GM23338 (cell line): ENCODE results near the gene EXOG. TPM values are rescaled to one million over a fixed set of nuclear protein-coding genes. Genes with fewer than 3 reads are reported as not detected.

Experiments
- ATAC-seq: fragments of 200-7000 bp; cut with Tn5 transposase; 3 replicates; pipeline ENCODE4 v1.9.1; 2020
- DNase-seq: peaks from one replicate; pipeline ENCODE4 v3.0.0-alpha.2; 2015; ENCODE audit warnings: low spot score
- H2AFZ ChIP-seq: fragments of 200-600 bp; sonication (generic); 2 replicates; pipeline ENCODE4 v1.8.0; 2016; ENCODE audit warnings: antibody characterized with exemption, mild to moderate bottlenecking, moderate library complexity
- H3F3A ChIP-seq: fragments of 200-600 bp; sonication (generic); replicated peaks from 2 replicates; pipeline ENCODE4 v1.8.0; 2017; ENCODE audit warnings: antibody characterized with exemption, mixed run types, low read depth
- H3K27ac ChIP-seq: fragments of 200-600 bp; sonication (generic); 2 replicates; pipeline ENCODE4 v1.6.1; 2016; ENCODE audit warnings: low read depth
- H3K27me3 ChIP-seq: fragments of 200-600 bp; sonication (generic); 2 replicates; pipeline ENCODE4 v1.8.0; 2016; ENCODE audit warnings: mild to moderate bottlenecking, mixed run types, moderate library complexity; ENCODE audit not compliant: insufficient read depth
- H3K36me3 ChIP-seq: fragments of 200-600 bp; sonication (generic); 2 replicates; pipeline ENCODE4 v1.8.0; 2016; ENCODE audit warnings: mild to moderate bottlenecking; ENCODE audit not compliant: insufficient read depth
- H3K4me1 ChIP-seq: fragments of 200-600 bp; sonication (generic); 2 replicates; pipeline ENCODE4 v1.8.0; 2016; ENCODE audit warnings: mild to moderate bottlenecking, moderate library complexity; ENCODE audit not compliant: insufficient read depth
- H3K4me2 ChIP-seq: fragments of 200-600 bp; sonication (generic); 2 replicates; pipeline ENCODE4 v1.7.1; 2017; ENCODE audit warnings: mixed run types
- H3K4me3 ChIP-seq: fragments of 200-600 bp; sonication (generic); 2 replicates; pipeline ENCODE4 v1.6.1; 2016; ENCODE audit warnings: mixed run types
- H3K79me2 ChIP-seq: fragments of 200-600 bp; sonication (generic); replicated peaks from 2 replicates; pipeline ENCODE4 v1.8.0; 2017; ENCODE audit warnings: mild to moderate bottlenecking; ENCODE audit not compliant: insufficient read depth
- H3K9me2 ChIP-seq: fragments of 200-600 bp; sonication (generic); 2 replicates; pipeline ENCODE4 v1.8.0; 2017; ENCODE audit not compliant: insufficient read depth
- H4K20me1 ChIP-seq: fragments of 200-600 bp; sonication (generic); replicated peaks from 2 replicates; pipeline ENCODE4 v1.8.0; 2017; ENCODE audit warnings: mild to moderate bottlenecking; ENCODE audit not compliant: insufficient read depth
- H3K27ac Mint-ChIP-seq: 2 replicates; pipeline ENCODE4 v1.8.0; 2020; ENCODE audit warnings: inconsistent platforms, mild to moderate bottlenecking, moderate library complexity, mixed read lengths
- H3K27me3 Mint-ChIP-seq: 3 replicates; pipeline ENCODE4 v1.8.0; 2022; ENCODE audit warnings: low read depth, mild to moderate bottlenecking, moderate library complexity, mixed read lengths, inconsistent platforms; ENCODE audit not compliant: insufficient read depth, poor library complexity
- H3K36me3 Mint-ChIP-seq: 3 replicates; pipeline ENCODE4 v1.8.0; 2021; ENCODE audit warnings: low read depth, mild to moderate bottlenecking, inconsistent platforms, moderate library complexity, mixed read lengths
- H3K4me1 Mint-ChIP-seq: 3 replicates; pipeline ENCODE4 v1.8.0; 2020; ENCODE audit warnings: mild to moderate bottlenecking, inconsistent platforms, mixed read lengths
- H3K4me3 Mint-ChIP-seq: 3 replicates; pipeline ENCODE4 v1.8.0; 2021; ENCODE audit warnings: moderate library complexity, mild to moderate bottlenecking, inconsistent platforms, mixed read lengths
- H3K9me3 Mint-ChIP-seq: 3 replicates; pipeline ENCODE4 v1.8.0; 2020; ENCODE audit warnings: moderate library complexity, mild to moderate bottlenecking, inconsistent platforms, mixed read lengths
- CTCF ChIP-seq, 2 experiments: fragments of 200-600 bp in 1 of 2; sonication (generic) in 1 of 2; conservative IDR thresholded peaks; 2 replicates each; pipeline versions ENCODE4 v1.5.1 to v1.6.1; 2016 to 2017; ENCODE audit warnings: antibody characterized with exemption in 2 of 2, low read depth in 2 of 2, mild to moderate bottlenecking in 2 of 2, moderate library complexity in 1 of 2
- EZH2 ChIP-seq: fragments of 200-600 bp; sonication (generic); IDR thresholded peaks from one replicate; pipeline ENCODE4 v1.8.0; 2017; ENCODE audit warnings: antibody characterized with exemption, mild to moderate bottlenecking, low read depth; ENCODE audit not compliant: unreplicated experiment
- EZH2phosphoT487 ChIP-seq: fragments of 200-600 bp; sonication (generic); IDR thresholded peaks from one replicate; pipeline ENCODE4 v1.8.1; 2018; ENCODE audit warnings: antibody characterized with exemption; ENCODE audit not compliant: unreplicated experiment
- POLR2AphosphoS5 ChIP-seq: IDR thresholded peaks from 2 replicates; pipeline ENCODE4 v1.6.1; 2016; ENCODE audit warnings: antibody characterized with exemption, low read depth
- ZNF114 ChIP-seq: fragments of 250-450 bp; sonication (Bioruptor Pico); IDR thresholded peaks from 2 replicates; pipeline ENCODE4 v1.5.0; 2020; ENCODE audit warnings: mild to moderate bottlenecking, moderate library complexity
- ZNF331 ChIP-seq: fragments of 250-450 bp; sonication (Bioruptor Pico); IDR thresholded peaks from 2 replicates; pipeline ENCODE4 v1.5.0; 2020; ENCODE audit warnings: low read depth, mild to moderate bottlenecking, moderate library complexity
- ZNF462 ChIP-seq: fragments of 250-450 bp; sonication (Bioruptor Pico); IDR thresholded peaks from 2 replicates; pipeline ENCODE4 v1.5.0; 2020; ENCODE audit warnings: mild to moderate bottlenecking, moderate library complexity
- polyA plus RNA-seq: library from polyadenylated mRNA; unstranded; fragments of >200 nt; fragmentation: Nextera tagmentation; extraction: Ambion mirVana; gene quantifications from 2 replicates; pipeline ENCODE4 v1.2.1, GENCODE V29; 2016
- total RNA-seq: library from RNA; depleted of rRNA; stranded (reverse); fragments of >200 nt; shearing (Covaris generic); gene quantifications from 2 replicates; pipeline ENCODE4 v1.2.3, GENCODE V29; 2014

EXOG gene
- total and polyA plus RNA-seq, 2 experiments from 2014 or later: 9.7 to 11.3 TPM

GRCh38 chr3:38555926-38556325 is 59.8 kb downstream of the EXOG start:
- no peaks in the 10 kb centered on the region for H3K4me1 ChIP-seq
- no peak overlapping the region for H2AFZ ChIP-seq
- Mint-ChIP-seq H3K27me3 (no peaks in the 10 kb centered on the region), H3K36me3 (peaks cover 48% of the 10 kb centered on the region), H3K4me1 (no peaks in the 10 kb centered on the region), H3K9me3 (peaks cover 6% of the 10 kb centered on the region; the same call in 2 of the 3 replicates), H3K4me3 (no peak overlapping the region), H3K27ac (no peak overlapping the region)
- H3K27me3 ChIP-seq: no peaks in the 10 kb centered on the region
- DNase-seq: no peak
- TF ChIP-seq POLR2AphosphoS5: no peak
- no peak overlapping the region for H3K4me3 ChIP-seq
- ATAC-seq: no peak
- H4K20me1 ChIP-seq: no peaks in the 10 kb centered on the region
- H3K79me2 ChIP-seq: no peaks in the 10 kb centered on the region
- no peak overlapping the region for H3K4me2 ChIP-seq
- H3F3A ChIP-seq: no peaks in the 10 kb centered on the region
- no peaks in the 10 kb centered on the region for H3K36me3 ChIP-seq
- 0 out of 2 replicates have a peak, but pooled peaks cover 12% of the 10 kb centered on the region for H3K9me2 ChIP-seq
- H3K27ac ChIP-seq: no peak overlapping the region

GRCh38 chr3:38556640-38557358 is 60.7 kb downstream of the EXOG start:
- H4K20me1 ChIP-seq: no peaks in the 10 kb centered on the region
- no peaks in the 10 kb centered on the region for H3K4me1 Mint-ChIP-seq
- no peaks in the 10 kb centered on the region for H3K79me2 ChIP-seq
- H3K27ac Mint-ChIP-seq: no peak overlapping the region
- H3K27me3 ChIP-seq: no peaks in the 10 kb centered on the region
- no peaks in the 10 kb centered on the region for H3K36me3 ChIP-seq
- TF ChIP-seq ZNF331 (CRISPR knock-in tag): no peak
- no peak overlapping the region for H2AFZ ChIP-seq
- no peaks in the 10 kb centered on the region for H3K27me3 Mint-ChIP-seq
- ATAC-seq (no peak), DNase-seq (no peak)
- no peak overlapping the region for H3K4me3 ChIP-seq
- peaks cover 6% of the 10 kb centered on the region; the same call in 2 of the 3 replicates for H3K9me3 Mint-ChIP-seq
- H3K27ac ChIP-seq: no peak overlapping the region
- H3K4me3 Mint-ChIP-seq: no peak overlapping the region
- H3K4me2 ChIP-seq: no peak overlapping the region
- no peaks in the 10 kb centered on the region for H3F3A ChIP-seq
- peaks cover 43% of the 10 kb centered on the region for H3K36me3 Mint-ChIP-seq
- H3K4me1 ChIP-seq: no peaks in the 10 kb centered on the region
- H3K9me2 ChIP-seq: 0 out of 2 replicates have a peak, but pooled peaks cover 12% of the 10 kb centered on the region

GRCh38 chr3:38558864-38559263 is 62.7 kb downstream of the EXOG start:
- H3K36me3 Mint-ChIP-seq: peaks cover 33% of the 10 kb centered on the region
- H3K27me3 Mint-ChIP-seq: no peaks in the 10 kb centered on the region
- no peaks in the 10 kb centered on the region for H3F3A ChIP-seq
- no peaks in the 10 kb centered on the region for H3K27me3 ChIP-seq
- H3K9me2 ChIP-seq: 0 out of 2 replicates have a peak, but pooled peaks cover 10% of the 10 kb centered on the region
- no peaks in the 10 kb centered on the region for H3K79me2 ChIP-seq
- no peaks in the 10 kb centered on the region for H3K4me1 ChIP-seq
- no peak for DNase-seq
- TF ChIP-seq POLR2AphosphoS5 (no peak), EZH2phosphoT487 (no peak), CTCF (conservative IDR thresholded peaks at IDR 0.05; ENCODE audit: low read depth in 2 of 2) (no peak), EZH2 (no peak), ZNF114 (CRISPR knock-in tag) (no peak), ZNF462 (CRISPR knock-in tag) (no peak)
- no peak overlapping the region for H3K27ac Mint-ChIP-seq
- no peak overlapping the region for H3K4me2 ChIP-seq
- no peak for ATAC-seq
- H3K27ac ChIP-seq: no peak overlapping the region
- H3K4me1 Mint-ChIP-seq: no peaks in the 10 kb centered on the region
- H2AFZ ChIP-seq: no peak overlapping the region
- H3K36me3 ChIP-seq: no peaks in the 10 kb centered on the region
- no peak overlapping the region for H3K4me3 Mint-ChIP-seq
- peaks cover 6% of the 10 kb centered on the region; the same call in 1 of the 3 replicates for H3K9me3 Mint-ChIP-seq
- H3K4me3 ChIP-seq: no peak overlapping the region
- H4K20me1 ChIP-seq: no peaks in the 10 kb centered on the region
